HG03378 (cell line): ENCODE data around the gene KAT6B.

Experiments used
- ATAC-seq: cut with Tn5 transposase; IDR thresholded peaks from one replicate; pipeline ENCODE4 v1.9.1; 2021; ENCODE audit warnings: mild to moderate bottlenecking, moderate library complexity; ENCODE audit not compliant: unreplicated experiment

The KAT6B gene

DNA sequence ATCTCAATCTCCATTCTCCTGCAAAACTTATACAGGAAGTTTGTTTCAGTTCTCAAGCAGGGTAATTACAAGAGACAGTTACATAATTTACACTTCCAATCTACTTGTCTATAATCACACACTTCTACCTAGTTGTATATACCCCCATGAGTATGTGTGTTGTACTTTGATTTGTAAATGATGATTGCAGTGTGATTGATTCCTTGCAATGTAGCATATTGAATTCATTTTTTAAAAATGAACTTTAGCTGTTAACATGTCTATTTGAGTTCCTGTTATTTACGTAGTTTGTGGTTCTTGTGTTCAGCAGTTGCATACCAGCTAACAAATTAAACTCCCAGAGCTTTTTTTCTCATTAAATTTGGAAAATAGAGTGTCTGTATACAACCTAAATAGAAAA, 182.6 kb downstream of the KAT6B start:
- no peak for ATAC-seq

DNA sequence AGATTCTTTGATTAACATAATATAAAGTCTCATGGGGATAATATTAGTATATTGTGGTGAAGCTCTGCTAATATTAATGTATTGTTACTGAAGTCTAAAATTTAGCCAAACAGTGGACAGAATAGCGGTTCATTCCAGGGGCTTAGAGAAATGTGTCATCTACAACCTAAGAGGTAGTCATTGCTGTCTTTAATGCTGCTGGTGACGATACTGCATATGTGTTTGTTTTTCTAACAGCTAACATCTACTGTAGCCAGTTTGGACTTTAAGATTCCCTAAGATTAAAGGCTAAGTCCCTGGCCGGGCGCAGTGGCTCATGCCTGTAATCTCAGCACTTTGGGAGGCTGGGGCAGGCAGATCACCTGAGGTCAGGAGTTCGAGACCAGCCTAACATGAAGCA, 183.0 kb downstream of the KAT6B start:
- no peak for ATAC-seq

DNA sequence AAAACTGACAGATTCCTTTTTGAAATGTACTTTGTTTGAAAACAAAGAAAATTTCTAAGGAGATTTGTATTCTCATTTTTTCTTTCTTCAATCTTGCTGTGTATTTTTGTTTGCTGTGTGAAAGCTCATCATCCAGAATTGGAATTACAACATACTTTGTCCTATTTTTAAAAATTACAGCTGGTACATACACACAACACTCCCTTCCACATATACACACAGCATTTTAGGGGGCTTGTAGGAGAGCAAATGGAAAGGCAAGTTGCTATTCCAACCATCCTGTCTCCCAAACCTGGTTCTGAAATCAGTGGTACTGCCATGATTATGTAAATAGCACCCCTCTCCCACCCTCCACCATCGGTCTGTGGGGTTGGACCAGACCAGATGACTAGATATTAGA, 184.0 kb downstream of the KAT6B start:
- no peak for ATAC-seq

DNA sequence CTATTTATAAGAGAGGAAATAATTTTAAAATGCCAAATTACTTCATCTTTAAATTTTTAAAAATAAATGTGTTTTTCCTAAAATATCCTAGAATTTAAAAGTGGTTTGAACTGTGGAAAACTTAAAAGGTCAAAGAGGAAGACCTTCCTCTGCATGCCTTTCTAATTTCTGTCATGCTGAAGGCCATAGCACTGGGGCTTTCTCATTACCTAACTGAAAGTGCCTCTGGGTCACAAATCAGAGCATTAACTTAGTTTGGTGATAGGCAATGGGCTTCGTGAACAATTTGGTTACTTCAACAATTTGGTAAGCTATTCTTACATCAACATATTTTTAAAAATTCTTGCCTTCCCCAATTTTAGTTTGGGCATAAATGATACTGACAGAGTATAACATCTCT, 184.8 kb downstream of the KAT6B start:
- peak; percentile 31 for ATAC-seq

DNA sequence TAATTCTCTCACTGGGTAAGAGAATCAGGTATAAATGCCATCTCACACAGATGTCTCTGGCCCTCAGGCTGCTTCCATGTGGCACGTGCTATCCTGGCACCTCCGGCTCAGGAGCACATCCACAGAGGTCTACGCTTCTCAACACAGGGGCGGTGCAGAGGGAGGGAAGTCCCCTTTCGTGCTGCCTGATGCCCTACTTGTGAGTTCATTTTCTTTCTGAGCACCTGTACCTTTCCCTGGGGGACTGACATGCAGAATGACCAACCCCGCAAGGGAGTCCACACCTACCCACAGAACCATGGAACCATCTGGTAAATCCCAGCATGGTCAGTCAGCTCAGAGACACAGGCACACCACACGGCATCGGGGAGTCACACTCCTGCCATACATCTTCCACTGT, 186.1 kb downstream of the KAT6B start:
- no peak for ATAC-seq

DNA sequence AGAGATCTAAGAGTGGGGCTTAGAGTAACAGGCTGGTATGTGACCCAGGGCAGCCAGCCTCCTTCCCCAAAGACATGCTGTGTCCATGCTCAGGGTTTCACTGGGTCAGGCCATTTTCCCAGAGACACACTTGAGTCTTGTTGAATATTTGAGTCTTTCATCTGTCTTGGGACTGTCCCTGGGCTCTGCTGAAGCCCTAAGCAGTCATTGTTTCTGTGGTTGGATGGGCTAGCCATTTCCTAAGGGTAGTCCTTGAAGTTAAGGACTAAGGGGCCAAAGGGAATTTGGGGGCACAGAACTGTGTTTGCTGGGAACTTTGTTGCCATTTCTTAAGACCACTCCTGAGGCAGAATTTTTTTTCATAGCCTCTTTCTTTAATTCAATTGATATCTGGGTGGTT, 186.6 kb downstream of the KAT6B start:
- ATAC-seq, result no peak

DNA sequence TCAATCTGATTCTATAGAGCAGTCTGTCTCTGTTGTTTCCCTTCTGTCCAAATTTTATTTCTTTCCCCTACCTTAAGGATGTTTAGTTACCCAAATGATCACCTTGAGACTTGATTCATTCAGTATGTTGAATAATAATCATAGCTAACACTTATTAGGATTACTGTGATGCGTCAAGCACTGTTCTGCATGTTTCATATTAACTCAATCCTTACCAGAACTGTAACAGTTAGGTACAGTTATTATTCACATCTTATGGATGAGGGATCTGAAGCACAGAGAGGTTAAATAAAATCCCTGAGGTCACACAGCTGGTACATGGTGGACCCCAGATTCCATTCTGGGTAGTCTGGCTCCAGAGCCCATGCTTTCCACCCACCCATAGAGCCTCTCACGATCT, 187.1 kb downstream of the KAT6B start:
- ATAC-seq, result no peak

DNA sequence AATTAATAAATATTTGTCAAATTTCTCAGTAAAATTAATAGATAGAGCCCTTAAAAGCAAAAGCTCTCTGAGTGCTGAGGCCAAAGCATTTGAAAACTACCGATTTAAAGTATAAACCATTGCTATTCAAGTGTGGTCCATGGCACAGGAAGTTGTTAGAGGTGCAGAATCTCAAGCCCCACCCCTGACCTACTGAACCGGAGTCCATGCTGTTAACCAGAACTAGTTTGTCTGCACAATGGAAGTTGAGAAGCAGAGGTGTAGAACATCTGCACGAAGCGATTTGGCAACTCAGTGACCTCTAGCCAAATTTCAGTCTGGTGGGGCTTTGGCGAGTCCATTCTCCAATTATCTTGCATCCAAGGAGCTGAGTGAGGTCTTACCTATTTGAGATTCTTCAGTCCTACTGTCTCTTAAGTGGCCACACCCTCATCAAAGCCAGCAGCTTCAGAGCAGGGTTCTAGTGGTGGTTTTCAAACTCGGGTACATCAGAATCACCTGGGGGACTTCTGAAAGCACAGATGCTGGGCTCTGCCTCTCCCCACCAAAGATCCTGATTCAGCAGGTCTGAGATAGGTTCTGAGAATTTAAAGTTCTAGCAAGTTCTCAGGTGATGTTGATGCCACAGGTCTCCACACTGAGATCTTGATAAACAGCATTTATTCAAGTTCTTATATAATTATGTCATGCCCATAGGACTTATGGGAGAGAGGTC, 188.3 kb downstream of the KAT6B start:
- no peak for ATAC-seq

DNA sequence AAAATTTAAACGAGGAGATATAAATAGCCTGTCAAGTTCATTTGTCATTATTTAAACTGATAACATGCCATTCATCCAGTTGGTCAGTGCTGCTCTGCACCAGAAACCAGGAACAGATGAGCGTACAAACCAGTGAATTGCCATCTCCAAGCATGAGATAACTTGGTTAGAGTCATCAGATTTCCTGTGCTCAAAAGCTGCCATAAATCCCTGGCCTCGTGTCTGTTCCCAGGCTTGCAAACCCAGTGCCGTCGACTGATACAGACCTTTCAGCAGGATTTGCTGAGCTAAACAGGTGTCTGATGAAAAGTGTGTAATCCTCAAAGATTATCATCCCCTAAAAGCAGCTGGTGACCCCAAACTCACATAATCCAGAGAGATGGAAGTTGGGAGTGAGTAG, 189.0 kb downstream of the KAT6B start:
- no peak for ATAC-seq

DNA sequence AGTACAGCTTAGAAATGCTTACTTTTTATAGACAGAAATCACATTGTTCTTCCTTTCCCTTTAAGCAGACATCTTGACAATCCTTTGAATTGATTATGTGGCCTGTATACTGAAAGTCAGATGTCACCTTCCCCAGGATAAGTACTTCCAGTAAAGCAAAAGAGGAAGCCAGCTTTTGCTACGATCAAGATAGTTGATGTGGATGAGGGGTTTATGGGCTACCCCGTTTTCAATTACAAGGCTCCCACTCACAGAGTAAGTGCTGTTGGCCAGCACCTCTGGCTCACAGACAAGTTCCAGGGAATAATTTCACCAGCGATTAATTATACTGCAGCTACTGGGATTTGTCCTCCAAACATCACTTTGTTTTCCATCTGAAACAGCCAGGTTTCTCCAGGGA, 189.9 kb downstream of the KAT6B start:
- no peak for ATAC-seq

DNA sequence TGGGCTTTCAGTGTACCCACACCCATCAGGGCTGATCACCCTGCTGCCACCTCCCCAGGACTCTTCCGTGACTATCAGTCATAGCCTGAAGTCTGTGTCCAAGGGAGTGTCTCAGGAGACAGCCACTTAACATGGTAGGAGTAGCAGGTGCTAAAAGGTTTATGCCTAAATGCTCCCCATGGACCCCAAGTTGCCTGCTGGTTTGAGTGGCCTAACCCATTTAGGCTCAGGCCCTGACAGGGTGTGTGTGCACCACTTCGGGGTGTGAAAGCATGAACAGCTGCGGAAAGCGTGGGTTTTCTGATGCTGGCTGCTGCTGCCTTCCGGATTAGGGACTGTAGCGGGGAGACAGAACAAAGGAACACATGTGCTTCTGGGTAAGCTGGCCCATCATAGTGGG, 191.9 kb downstream of the KAT6B start:
- no peak for ATAC-seq

DNA sequence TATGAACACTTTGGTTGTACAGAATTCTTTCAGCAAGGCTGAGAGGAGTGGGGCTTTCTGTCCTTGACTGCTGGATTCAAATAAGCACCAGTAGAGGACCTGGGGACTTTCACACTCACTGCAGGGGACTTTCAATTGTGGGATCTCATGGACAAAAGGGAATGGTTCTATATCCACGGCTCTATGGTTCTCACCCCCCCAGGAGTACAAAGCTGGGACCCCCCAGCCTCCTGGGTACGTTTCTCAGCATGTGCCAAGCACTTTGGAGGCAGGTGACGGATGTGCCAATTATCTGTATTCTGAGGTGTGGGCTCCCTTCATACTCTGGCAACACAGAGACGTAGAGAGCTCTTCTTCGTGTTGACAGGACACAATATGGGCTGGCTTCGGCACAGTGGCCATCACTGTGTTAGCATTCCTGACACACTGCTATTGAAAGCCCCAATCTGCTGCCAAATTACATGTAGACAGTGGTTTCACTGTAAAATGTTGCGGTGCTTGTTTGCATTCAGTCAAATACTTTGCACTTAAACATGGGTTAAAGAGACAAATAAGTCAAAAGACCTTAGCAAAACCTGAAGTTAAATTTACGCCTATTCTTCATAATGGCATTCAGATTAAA, 192.4 kb downstream of the KAT6B start:
- ATAC-seq, result no peak

DNA sequence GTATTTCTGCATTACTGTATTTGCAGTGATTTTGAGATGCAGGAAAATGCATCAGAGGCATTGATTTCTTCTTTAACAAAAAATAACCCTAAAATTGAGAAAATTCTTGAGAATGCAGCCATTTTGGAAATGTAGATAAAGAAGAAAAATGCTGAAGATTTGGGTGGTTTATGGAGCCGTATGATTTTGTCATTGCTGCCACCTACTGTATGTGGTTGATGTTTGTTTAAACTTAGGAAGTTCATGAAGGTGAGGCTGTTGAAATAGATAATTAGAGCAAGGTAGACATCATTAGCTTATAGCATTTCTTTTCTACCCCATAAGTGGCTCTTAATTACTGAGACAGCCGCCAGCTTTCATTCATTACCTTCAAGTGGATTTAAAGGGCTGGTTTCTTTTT, 193.0 kb downstream of the KAT6B start:
- peak; percentile 47 for ATAC-seq

DNA sequence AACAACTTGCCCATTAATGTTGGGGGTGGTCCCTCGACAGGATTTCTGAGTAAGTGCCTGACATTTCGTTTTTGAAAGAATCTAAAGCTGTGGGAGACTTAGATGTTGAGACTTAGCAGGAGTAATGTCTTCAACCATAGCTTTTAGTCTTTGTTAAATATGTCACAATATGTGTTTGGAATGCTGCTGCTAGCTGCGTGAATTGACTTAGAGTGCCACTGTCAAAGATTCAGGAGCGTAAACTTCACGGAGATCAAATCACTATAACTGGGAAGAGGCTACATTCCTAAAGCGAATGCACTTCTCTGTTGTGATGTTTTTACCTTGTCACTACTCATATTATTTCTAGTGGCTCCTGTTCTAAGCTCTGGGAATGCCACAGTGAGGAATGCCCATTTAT, 193.8 kb downstream of the KAT6B start:
- ATAC-seq, result no peak

DNA sequence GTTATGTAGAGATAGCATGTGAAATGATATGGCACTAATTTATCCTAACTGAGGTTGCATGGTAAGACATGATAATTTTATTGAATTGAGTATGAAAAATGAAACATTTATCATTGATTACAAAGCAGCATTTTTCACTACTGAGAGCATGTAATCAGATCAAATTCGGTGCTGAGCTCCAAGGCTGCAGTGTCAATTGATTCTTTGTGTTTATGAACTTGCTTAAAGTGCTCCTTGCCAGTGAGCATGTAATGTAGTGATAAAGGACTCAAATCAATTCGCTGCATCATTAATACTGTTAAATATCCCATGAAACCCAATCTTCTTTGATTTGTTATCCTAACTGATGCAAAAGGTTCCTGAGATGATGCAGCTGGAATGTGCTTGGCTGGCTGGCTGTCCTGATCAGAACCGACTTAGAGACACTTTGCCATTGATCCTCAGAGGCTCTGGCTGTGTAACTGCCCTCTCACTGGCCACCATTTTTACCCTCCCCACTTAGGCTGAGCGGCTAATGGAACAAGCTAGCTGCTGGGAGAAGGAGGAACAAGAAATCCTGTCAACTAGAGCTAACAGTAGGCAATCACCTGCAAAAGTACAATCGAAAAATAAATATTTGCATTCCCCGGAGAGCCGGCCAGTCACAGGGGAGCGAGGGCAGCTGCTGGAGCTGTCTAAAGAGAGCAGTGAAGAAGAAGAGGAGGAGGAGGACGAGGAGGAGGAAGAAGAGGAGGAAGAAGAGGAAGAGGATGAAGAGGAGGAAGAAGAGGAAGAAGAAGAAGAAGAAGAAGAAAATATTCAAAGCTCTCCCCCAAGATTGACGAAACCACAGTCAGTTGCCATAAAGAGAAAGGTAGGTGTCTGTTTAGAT, 195.2 kb downstream of the KAT6B start:
- ATAC-seq, result no peak

DNA sequence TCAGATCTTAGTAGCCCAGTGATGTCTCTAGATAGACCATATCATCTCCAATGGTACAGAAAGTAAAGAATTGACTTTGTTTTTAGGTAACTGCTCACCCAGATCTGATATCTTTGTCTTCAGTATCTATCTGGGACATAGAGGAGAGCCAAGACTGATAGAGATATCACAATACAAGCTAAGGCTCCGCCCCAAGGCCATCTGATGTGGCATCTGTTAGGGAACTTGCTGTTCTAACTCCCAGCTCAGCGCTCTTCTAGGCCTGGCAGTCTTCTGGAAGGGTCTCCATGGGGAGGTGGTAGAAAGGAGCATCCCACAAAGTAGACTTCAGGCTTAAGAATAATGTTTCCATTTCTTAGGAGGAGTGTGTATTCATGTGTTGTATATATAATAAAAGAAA, 196.7 kb downstream of the KAT6B start:
- no peak for ATAC-seq

DNA sequence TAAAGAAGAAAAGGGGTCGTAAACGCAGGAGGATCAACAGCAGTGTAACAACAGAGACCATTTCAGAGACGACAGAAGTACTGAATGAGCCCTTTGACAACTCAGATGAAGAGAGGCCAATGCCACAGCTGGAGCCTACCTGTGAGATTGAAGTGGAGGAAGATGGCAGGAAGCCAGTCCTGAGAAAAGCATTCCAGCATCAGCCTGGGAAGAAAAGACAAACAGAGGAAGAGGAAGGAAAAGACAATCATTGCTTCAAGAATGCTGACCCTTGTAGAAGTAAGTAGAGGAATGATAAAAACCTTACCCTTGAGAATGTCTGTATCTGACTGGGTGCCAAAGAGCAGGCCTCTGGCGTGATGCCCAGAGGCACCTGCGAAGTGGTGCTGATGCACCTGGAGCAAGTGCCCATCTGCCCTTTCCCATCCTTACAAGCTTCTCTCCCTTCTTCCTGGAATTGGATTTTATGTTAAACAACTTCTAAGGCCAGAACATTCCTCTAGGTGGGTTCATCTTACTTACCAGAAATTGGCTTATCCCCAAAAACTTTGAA, 198.6 kb downstream of the KAT6B start:
- ATAC-seq, result no peak

DNA sequence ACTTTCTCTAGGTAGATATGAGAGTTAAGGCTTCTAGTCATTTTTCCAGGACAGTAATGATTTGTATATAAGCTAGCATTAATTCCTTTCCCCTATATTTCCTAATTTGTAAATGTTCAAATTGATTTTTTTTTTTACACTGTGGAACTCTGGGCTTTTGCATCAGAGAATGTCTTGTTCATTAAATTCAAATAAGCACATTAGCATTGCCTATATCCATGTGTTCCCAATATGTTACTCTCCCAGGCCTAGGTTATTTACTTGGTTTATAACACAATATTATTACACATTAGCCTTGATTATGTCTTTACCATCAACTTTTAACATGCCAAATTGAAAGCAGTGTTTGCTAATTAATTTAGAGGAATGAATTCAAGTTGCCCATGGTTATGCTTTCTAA, 201.6 kb downstream of the KAT6B start:
- no peak for ATAC-seq

DNA sequence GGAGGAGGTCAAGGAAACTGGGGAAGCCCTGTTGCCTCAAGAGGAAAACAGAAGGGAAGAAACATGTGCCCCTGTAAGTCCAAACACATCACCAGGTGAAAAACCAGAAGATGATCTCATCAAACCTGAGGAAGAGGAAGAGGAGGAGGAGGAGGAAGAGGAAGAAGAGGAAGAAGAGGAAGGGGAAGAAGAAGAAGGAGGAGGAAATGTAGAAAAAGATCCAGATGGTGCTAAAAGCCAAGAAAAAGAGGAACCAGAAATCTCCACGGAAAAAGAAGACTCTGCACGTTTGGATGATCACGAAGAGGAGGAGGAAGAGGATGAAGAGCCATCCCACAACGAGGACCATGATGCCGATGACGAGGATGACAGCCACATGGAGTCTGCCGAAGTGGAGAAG, 202.3 kb downstream of the KAT6B start:
- ATAC-seq, result no peak

DNA sequence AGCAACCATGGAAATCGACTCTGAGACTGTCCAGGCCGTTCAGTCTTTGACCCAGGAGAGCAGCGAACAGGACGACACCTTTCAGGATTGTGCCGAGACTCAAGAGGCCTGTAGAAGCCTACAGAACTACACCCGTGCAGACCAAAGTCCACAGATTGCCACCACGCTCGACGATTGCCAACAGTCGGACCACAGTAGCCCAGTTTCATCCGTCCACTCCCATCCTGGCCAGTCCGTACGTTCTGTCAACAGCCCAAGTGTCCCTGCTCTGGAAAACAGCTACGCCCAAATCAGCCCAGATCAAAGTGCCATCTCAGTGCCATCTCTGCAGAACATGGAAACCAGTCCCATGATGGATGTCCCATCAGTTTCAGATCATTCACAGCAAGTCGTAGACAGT, 203.0 kb downstream of the KAT6B start:
- ATAC-seq, result no peak

DNA sequence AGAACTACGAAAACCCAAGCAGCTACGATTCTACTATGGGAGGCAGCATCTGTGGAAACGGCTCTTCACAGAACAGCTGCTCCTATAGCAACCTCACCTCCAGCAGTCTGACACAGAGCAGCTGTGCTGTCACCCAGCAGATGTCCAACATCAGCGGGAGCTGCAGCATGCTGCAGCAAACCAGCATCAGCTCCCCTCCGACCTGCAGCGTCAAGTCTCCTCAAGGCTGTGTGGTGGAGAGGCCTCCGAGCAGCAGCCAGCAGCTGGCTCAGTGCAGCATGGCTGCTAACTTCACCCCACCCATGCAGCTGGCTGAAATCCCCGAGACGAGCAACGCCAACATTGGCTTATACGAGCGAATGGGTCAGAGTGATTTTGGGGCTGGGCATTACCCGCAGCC, 203.5 kb downstream of the KAT6B start:
- no peak for ATAC-seq

DNA sequence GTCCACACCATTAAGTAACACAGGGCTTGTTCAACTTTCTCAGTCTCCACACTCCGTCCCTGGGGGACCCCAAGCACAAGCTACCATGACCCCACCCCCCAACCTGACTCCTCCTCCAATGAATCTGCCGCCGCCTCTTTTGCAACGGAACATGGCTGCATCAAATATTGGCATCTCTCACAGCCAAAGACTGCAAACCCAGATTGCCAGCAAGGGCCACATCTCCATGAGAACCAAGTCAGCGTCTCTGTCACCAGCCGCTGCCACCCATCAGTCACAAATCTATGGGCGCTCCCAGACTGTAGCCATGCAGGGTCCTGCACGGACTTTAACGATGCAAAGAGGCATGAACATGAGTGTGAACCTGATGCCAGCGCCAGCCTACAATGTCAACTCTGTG, 204.0 kb downstream of the KAT6B start:
- no peak for ATAC-seq
